A549 treated with CORT108297 at 1 μM for 4 hours (cell line): ENCODE measurements around the gene ZNF25. TPM values are rescaled to one million over a fixed set of nuclear protein-coding genes. Genes with fewer than 3 reads are reported as not detected.

ENCODE experiments used
- total RNA-seq: library from RNA; stranded (reverse); fragments of 200-300 nt; extraction: Qiagen RNA extraction; gene quantifications from 5 replicates; pipeline ENCODE4 v1.2.3, GENCODE V29; 2022

Gene ZNF25
- 1.0 to 2.0 TPM (median 1.8 TPM) in 5 replicates for total RNA-seq

DNA sequence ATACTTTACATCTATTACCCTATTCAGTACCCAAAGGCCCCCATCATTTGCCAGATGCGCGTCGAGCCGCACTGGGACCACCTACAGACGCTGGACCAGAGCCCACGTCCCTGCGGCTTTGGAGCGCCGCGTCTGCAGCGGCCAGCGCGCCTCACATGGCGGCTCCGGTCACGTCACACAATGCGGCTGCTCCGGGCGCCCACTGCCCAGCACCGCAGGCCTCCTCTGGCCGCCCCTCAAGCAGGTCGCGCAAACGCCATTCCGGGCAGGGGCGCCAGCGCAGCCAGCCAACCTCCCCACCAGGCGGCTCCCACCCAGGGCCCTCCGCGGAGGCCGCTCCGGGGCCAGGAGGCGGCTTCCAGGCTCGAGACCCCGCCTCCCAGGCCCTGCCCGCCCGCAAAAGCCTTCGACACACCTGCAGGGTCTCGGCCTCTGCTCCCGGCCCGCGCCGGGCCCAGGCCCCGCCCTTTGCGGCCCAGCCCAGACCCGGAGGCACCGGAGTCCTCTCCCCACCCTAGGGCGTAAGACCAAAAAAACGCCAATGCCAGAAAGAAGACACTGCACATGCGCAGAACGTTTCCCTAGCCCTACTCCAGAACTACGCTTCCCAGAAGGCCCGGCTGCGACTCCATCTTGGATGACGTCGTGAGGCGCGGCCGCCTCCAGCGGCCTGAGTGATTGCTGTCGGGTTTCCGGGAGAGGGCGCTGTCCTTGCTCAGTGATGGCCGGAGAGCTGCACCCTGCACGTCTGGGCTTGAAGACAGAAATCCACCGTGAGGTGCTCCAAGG is at the start of gene ZNF25:
ZNF25 (minus strand) TSS at position 557 of the 789 bp plus-strand sequence. CDS start 4,925 bp downstream, outside the sequence.

DNA sequence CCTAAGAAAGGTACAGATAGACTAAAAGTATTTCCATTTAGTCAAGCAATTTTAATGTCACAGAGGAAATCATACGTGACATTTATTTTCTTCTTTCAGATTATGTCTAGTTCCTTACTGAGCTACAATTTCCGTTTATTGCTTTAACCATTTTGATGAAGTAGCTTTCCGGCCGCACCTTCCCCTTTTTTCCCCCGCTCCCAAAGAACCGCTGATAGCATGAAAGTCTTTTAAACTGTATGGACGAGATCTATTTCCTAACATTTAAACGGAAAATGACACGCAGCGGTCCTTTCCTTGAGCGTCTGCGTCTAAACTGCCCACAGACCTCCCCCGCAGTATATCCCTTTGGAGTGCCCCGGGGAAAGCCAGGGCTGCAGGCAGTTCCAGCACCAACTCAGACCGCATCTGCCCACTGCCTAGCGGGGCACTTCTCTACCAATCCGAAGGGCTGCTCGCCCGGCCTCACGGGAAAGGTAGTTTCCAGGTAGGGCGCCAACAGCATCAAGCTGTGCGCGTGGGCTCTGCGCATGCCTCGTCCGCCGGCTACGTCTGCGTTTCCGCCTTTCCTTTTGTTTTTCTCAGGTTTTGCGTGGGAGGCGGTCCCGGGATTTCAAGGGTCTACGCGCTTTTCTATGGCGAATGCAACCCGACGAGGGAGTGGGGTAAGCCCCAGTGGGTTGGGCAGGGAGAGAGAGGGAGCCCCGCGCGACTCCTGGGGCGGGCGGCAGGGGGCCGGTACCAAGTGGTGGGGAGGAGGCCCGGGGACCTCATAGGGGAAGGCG is 33.9 kb upstream of the ZNF25 start, which contains the start of gene ZNF33A:
ZNF33A (plus strand) TSS at position 557 of the 785 bp plus-strand sequence. CDS start 1,667 bp downstream, outside the sequence.

Other genes with a start within 250 kb of the ZNF25 start
- 3.5 to 4.5 TPM (median 4.5 TPM) in 5 replicates for gene ZNF248, start 119.0 kb downstream of the ZNF25 start, total RNA-seq
- 6.9 to 9.7 TPM (median 8.8 TPM) in 5 replicates for gene ZNF33A, start 34.0 kb upstream of the ZNF25 start, total RNA-seq
- gene ZNF37A, start 117.7 kb upstream of the ZNF25 start, total RNA-seq, result 4.5 to 7.4 TPM (median 6.3 TPM) in 5 replicates